Activated CD8-positive, alpha-beta memory T cell treated with anti-CD3 and anti-CD28 coated beads for 24 hours (primary cell): Measurements from ENCODE around the gene COL25A1.

Source experiments
- DNase-seq: peaks from one replicate; pipeline ENCODE4 v3.0.0-alpha.2; 2020

Gene COL25A1

DNA sequence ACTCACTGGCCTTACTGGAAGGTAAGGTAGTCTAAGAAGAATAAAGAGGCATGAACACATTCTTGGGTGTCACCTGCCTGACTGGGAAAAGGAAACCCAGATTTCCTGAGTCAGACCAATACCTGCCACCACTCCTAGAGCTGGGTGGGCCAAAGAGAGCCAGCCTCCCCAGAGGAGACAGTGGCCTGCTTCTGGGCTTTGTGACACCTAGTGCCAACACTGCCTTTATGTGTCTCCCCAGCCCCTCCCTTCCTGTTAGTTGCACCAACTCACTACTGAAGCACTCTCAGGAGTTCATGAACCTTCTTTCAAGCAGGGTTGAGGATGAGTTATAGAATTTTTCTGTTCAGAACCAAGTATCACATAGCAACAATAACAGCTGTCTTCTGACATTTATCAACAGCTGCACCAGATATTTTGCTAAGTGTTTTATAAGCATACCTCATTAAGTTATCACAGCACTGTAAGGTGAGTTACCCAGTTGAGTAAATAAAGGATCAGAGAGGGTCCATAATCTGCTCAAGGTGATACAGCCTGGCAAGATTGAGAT, 462.0 kb downstream of the COL25A1 start:
- no peak for DNase-seq

DNA sequence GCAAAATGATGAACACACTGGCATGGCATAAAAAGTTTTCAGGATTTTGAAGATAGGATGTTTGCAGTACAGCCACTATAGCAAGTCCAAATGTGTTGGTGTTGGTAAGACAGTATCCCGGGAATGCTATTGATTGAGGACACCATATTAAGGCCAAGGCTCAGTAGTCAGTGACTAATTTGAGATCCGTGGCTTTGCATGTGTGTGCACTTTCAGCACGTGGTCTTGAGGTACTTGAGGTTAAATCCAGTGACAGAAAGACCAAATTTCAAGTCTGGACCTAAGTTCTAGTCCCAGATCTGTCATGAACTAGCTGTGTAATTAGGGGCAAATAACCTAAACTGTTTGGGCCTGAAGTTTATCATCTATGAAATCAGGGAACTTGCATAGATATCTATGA, 463.1 kb downstream of the COL25A1 start:
- DNase-seq: no peak

DNA sequence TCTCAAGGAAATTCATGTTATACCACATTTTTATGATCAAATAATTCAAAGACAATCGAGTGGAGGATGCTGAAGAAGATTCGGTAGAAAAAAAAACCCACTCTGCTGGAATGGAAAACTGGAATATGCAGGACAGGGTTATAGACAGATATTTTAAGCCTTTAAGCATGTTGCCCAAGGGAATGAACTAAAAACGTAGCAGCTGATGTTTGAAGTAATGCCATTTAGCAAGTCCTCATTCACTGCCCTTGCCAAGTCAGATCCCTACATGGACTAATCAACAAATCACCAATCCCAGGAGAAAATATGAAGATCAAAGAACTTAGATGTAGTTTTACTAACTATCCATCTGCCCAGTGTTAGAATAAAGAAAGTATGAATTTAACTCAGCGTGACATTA, 464.0 kb downstream of the COL25A1 start:
- no peak for DNase-seq

DNA sequence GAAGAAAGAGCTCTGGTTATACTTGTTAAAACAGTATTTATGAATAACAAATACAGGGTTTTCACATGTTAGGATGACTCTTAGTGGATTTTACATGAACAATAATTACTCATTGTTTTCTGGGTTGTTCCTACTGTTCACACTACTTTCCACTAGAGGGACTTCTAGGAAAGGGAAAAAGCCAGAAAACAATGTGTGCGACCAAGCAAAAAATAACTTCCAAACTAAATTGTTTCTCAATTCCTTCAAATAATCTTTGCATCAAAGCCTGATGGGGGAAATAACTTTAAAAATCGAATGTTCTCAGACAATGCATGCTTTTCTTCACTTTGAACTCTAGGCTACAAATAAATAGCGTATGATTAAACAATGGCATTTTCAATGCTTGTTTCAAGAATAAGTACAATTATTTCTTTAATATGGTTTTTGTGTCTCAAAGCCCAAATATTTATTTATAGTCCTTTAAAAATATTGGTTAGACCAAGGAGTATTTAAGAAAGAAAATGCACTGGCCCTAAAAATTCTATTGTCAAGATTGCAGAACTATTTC, 467.5 kb downstream of the COL25A1 start:
- no peak for DNase-seq

DNA sequence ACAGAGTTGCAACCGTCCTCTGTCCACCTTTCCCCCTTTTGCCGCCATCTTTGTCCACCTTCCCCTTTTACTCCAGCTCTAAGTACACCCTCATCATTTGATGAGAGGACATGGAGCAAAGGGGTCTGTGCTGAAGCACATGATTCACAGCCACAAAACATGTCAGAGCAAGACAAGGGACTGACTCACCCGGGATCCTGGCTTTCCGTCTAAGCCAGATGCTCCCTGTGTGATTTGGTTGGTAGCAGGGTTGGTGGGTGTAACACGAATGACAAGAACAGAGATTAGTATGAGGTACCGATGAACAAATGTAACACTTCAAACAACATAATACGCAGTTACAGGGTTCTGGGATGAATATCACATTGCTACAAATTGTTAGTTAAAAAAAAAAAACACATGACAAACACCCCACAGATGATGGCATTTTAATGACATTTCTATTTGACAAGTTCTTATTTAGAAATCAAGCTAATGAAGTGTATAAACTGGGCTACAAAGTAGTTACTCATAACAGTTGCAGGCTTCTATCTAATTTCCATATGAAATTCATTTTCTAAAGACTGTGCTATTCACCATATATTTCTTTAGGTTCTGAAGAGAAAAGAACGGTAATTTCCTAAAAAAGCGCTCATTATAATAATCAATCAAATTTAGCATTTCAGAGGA, 468.2 kb downstream of the COL25A1 start:
- no peak for DNase-seq

DNA sequence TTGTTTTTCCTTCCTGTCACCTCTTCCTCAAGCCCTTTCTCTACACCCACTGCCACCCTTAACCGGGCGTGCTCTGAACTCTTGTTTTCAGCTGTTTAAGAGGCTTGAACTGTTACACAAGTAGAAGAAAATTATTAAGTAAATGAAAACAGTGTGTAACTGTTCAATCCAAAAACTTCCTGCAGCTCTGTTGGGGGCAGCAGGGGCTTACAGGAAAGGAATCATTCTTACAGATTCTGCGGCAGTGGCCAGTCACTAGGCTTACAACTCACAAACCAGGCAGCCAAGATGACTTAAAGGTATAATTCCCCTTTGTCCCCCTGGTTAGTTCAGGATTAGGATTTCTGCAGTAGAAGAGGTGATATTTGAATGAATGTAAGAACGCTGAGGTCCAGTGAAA, 469.4 kb downstream of the COL25A1 start:
- no peak for DNase-seq

DNA sequence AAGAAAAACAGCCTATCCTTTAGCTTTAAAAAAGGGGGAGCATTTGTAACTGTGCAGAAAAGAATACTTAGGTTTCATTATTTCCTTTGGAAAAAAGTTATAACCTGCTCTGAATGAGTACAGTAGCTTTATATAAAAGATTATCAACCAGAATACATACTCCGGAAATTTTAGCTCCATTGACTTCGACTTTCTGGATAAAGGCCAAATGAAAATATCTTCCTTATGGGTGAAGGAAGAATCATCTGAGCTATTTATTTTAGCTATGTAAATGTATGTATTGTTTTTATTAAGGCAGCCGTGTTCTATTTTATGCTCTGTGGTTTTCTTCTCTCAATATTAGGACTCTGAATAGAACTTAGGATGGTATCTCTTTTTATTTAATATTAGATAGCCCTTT, 470.6 kb downstream of the COL25A1 start:
- no peak for DNase-seq

DNA sequence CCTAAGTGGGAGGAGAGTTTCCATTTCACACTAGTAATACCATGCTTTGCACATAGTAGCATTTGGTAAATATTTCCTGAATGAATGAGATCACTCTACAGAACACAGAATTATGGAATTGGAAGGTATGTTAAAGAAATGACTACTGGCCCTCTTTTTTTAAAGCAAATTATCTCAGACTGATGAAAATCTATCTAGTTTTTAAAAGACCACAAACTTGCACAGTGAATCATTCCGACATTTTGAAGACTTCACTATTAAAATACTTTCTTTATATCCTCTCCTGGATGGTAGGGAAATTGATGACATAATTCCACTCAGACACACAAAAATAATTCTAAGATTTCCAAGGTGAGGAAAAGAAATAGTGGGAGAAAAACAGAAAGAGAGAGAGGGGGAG, 471.2 kb downstream of the COL25A1 start:
- DNase-seq: no peak

DNA sequence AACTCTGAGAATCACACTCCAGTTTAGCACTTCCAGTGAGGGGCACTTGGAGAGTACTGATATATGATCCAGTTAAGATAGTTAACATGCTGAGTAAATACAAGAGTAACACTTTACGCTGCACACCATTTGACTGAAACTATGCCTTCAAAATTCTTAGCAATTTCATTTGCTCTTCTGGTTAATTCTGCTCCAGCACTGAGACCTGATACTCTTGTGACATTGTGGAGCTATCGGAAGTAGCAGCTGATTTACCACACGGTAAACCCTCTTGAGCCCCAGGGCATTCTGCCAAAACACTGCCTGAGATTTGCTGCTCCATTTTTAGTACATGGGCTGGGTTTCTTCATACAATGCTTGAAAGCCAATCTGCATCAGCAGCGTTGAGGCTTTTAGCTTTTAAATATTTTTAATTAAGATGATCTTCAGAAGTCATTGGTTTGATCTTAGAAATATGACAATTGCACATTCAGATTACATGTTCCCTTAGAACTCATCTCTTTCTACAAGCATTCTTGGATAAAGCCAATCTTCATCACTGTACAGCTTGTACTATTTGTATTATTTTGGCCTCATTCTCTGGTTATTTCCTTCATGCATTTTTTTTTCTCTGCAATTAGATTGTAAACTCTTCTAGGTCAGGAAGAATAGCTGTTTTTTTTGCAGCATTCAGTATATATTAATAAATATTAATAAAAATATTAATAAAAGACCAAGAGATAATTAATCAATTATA, 471.8 kb downstream of the COL25A1 start:
- no peak for DNase-seq

DNA sequence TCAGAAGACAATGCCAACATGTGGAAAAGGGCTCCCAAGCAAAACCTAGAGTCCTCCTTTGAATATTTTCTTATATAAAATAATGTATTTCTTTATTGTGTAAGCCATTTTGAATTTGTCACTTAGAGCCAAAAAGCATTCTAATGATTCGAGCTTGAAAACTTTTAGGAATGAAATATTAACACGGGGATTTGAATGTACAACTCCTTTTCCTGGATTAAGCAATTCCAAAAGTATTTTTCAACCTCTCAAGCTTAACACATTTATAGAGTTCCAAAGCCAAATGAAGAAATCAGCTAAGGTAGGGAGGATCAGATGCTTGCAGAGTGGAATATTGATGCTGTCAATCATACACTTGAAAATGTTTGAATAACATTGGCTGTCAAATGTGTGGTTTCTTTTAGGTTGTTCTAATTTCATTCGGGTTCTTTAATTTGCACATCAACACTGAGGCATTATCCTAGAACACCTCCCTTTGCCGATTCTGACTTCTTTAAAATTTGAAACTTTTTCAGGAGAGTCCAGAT, 472.4 kb downstream of the COL25A1 start:
- DNase-seq: no peak

DNA sequence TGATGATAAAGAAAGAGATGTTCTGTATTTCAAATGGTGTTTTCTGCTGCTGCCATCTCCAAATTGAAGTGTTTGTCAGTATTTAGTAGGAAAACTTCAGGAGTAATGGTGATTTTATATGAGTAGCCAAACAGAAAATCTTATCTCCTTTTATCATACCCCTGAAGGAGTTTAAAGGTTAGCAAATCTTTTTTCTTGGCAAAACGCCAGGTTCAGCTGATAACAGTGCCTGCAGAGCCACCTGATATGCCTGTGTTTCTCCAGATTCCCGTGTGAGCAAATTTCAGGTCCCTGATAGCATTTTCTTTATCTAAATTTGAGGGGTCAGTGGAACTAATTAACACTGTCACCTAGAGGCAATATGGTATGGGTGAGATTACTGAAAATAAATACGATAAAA, 473.8 kb downstream of the COL25A1 start:
- DNase-seq: no peak

DNA sequence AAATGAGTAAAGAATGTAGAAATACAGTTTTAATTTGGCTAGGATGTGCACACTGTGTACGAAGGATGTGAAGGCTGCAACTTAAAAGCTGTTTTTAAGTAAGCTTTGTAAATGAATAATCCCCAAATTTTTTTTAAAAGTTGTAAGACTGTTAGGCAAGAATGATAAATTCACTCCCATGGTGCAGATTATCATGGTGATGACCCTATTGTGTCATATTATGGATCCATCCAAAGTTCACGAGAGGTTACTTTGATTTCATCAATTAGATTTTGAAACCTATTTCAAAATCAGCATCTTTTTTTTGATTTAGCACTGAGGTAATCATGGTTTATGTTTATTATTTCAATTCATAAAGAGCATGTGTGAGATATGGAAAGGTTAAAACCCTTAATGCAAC, 476.7 kb downstream of the COL25A1 start:
- no peak for DNase-seq

DNA sequence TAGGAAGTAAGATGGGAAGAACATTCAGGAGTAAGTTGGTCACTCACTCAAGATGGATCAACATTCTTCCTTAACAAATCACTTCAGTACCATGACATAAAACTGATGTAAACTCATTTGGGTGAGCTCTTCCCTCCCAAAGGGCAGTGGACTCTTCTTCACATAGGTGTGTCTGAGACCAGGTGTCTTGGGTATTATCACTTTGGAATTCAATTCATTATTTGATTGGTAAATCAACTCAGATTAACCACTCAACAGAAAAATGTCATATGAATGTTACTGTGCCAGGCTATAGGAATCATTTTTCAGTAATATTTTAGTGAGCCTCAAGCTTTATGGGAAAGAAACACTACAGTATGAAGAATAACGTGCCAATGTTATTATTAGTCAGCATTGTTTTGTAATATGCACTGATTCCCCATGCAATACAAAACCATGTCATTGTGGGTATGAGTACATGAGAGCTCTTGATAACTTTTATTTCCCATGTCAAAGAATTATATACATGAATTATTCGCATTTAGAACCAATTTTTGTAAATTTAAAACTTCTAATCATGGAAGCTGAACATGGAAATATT, 481.0 kb downstream of the COL25A1 start:
- DNase-seq: no peak

DNA sequence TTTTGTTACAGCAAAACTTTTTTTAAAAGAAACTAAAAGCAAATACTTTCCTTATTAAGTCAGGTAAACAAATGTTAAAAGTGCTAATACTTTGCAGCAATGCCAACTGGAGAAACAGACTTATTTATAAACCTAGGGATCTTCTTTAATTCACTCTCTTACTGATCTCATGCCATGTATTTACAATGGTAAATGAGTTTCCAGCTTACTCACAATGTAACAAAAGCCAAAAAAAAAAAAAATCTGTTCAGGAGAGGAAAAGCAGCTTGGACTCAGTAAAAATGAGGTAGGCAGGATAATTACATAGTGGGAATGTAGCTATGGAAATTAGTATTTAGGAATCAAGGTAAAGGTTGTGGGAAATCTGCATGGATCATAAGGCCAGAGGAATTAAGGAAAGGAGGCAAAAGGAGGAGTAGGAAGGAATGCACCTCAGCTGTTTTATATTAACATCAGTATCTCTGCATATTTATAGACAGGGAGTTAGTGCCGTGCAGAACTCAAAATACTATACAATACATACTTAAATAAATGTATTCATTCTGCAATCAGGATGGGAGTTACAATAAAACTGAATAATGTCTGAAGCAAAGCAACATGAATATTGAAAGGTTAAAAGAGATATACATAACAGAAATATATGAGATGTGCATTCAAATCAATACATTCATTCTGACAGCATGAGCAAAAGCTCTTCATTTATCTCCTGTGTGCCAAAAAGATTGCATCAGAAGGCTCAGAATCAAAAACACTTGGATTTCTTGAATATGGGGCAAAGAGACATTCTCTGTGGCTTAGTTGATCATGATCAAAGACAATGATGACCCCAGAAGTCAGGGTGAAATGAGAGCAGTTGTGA, 481.7 kb downstream of the COL25A1 start:
- no peak for DNase-seq

DNA sequence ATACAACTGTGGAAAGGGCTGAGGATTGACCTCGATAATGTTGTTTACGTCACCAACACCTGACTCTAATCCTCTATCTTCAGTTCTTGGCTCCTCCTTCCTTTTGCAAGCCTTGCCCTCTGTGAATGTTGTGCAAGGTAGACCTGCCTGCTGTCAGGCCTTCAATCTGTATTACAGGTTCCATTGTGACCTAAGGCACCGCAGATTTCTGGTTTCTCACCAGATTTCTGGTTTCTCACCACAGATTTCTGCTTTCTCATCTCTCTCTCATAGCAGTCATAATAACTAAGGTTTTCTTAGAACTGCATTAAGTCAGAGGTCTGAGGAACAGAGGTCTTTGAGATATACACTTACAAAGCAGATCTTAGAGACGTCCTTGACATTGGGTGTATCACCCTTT, 488.1 kb downstream of the COL25A1 start:
- DNase-seq: no peak

DNA sequence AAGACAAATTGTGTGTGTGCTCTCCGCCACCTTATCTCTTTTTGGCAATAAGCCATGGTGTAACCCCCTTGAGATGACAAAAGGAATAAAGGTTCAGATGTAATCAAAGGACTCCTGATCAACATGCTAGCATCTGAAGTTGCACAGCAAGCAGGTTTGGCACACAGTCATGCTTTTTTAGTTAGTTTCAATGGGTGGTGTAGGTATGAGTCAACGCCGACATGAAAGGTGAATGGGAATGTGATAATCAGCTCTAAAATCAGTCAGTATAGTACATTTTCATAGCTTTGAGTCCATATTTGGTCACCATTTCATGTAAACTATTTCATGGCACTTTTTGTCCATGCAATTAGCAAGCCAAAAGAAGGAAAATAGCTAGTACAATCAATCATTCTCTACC, 489.2 kb downstream of the COL25A1 start:
- DNase-seq: no peak

DNA sequence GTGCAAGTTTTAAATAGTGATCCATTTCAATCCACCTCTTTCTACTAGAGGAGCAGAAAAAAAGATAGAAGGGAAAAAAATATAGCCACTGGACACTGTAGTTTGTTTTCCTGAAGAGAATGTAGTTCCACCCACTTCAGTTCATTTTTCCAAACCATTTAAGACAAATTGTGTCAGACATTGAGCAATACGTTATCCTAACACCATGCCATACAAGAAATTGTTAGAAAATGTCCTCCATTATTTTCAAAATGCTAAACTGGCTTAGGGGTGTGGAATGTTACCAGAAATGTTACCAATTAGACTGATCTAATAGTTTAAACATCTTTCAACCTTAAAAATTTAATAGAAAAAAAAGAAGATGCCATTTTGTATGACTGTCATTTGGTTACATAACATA, 491.0 kb downstream of the COL25A1 start:
- no peak for DNase-seq

DNA sequence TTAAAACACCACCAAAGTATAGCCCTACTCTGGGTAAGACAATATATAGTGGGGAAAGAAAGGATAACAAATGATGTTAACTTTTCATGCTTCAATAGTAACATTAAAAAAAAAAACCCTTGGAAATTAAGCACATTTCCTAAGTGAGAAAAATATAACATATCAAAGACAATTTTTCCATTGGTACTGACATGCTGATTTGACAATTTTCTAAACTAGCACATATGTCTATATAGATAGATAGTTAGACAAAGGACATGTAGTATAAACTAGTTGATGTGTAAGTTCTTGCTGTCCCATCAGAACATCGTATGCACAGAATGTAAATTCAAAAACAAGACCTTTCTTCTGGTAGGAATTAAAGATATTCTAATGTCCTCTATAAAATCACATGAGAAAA, 492.4 kb downstream of the COL25A1 start:
- no peak for DNase-seq

DNA sequence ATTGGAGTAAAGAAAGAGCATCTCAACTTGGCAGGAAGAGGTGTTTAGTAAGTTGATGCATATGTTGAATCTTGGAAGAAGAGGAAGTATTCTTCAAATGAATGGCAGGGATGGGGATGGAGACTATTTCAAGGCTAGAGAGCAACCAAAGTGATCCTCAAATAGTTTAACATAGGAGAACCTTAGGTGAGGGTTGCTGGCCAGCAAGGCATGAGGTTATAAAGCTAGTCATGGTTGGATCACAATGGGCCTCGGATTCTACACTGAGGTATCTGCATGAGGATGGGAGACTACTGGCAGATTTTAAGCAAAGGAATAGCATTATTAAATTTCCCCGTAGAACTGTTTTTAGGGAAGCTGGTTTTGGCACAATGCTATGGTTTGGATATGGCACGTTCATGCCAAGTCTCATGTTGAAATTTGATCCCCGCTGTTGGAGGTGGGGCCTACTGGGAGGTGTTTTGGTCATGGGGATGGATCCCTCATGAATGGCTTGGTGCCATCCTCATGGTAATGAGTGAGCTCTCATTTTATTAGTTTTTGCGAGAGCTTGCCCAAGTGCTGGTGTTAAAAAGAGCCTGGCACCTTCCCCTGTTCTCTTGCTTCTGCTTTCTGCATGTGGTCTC, 497.7 kb downstream of the COL25A1 start:
- DNase-seq: no peak

DNA sequence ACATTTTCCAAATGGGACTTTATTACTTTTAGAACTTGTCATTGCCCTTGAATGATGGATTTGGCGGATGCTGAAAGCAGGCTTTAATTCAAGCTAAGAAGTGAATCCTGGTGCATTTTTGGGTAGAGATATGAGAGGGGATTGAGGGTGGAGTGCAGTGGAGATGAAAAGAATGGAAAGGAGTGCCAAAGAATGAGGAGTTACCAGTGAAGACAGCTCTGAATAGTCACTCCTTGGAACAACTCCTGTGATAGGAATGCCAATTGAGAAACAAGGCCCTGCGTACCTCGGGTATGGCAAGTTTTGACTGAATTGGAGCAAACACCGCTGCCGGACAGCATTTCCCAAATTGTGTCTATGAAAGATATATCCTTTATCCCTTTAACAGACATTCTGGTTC, 503.2 kb downstream of the COL25A1 start:
- no peak for DNase-seq

DNA sequence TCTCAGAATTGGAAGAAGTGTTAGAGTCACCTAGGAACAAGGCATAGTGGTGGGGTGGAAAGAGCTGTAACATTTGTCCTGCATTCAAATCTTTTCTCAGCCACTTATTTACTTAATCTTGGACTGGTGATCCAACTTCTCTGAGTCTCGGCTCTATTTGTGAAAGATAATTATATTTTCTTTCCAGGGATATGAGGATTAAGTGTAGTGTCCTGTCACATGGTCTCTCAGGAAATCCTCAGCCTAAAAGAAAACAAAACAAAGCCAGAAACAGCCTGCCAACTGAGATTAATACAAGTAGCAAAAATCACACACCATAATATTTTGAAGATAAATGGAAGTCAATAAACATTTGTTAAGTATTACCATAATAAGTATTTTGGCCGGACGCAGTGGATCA, 506.3 kb downstream of the COL25A1 start:
- no peak for DNase-seq

DNA sequence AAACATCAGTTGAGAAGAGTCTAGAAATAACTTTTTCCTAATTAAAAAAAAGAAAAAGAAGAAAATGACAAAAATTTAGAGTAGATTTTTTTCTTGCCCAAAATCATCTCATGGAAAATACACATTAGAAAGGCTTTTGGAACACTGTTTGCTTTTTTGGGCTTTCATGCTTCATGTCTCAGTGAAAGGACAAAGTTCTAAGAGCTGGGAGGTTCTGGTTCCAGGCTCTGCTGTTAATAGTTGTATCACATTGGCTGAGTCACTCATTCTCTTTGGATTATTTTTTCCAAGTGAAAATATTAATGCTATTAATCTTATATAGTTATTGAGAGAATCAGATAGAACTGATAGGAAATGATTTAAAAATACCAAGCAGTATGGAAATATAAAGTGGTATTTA, 506.7 kb downstream of the COL25A1 start:
- DNase-seq: no peak
